C4-2B (cell line): Measurements from ENCODE around the gene PDE4B.

Experiments used
- CTCF ChIP-seq: fragments of 450-650 bp; conservative IDR thresholded peaks from 2 replicates; pipeline ENCODE4 v1.5.1; 2017; ENCODE audit warnings: mild to moderate bottlenecking
- ZFX ChIP-seq: fragments of 450-650 bp; IDR thresholded peaks from 2 replicates; pipeline ENCODE4 v1.6.1; 2017

GRCh38 chr1:65918564-65918963, 125.9 kb downstream of the PDE4B start:
- TF ChIP-seq CTCF (no peak), ZFX (no peak)
